Lower leg skin (tissue), 3 donors: ENCODE data around the gene RUNX2.

Source experiments
- CTCF ChIP-seq, 3 donors: fragments of 450-650 bp; IDR thresholded peaks; one replicate each; pipeline ENCODE4 v1.5.1; 2016; ENCODE audit warnings: antibody characterized with exemption in 3 of 3, mild to moderate bottlenecking in 3 of 3, moderate library complexity in 2 of 3
- POLR2A ChIP-seq, 2 donors: fragments of 450-650 bp; IDR thresholded peaks; one replicate each; pipeline ENCODE4 v1.6.1; 2016 to 2017; ENCODE audit warnings: antibody characterized with exemption in 2 of 2, mild to moderate bottlenecking in 1 of 2, moderate library complexity in 1 of 2

- TF ChIP-seq CTCF (IDR thresholded peaks at IDR 0.05) (no peak), POLR2A (IDR thresholded peaks at IDR 0.05) (no peak)
Observed at GRCh38 chr6:45498591-45498990, 170.5 kb downstream of the RUNX2 start.
